ENCODE data around the gene CDH13.
A peak's percentile ranks its signal among the peaks of the same experiment; 100 is the strongest.

CDH13 gene

DNA sequence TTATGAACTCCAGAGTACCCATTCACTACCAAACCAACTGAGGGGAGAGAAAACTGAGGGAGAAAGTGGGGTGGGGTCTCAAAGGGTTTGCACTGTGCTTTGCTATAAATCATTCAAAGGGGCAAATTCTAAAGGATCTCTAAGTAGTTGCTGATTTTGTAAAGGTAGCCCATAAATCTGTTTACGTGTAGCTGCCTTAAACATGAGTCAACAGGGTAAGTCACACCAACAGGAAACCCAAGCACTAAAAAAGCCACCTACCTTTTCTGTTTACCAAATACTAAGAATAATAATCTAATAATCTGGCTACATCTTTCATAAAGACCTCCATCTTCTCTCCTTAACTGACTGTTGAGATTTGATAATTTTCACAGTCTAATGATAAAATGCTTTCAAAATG, 1172.6 kb downstream of the CDH13 start:
- in situ Hi-C loops (cut with HindIII; ENCODE audit: low sequenced_read_pairs), result no loop called here
- H3K4me3 ChIP-seq (ENCODE audit: low read depth, low read length), result no peak overlapping the region
- DNase-seq (ENCODE audit: low read depth), result no peak
- TF ChIP-seq CTCF (IDR thresholded peaks at IDR 0.05; ENCODE audit: low read depth, low read length, missing control alignments), result no peak

- peak; percentile 64 for DNase-seq (ENCODE audit: low read depth)
- peak overlapping the region; percentile 17 for H3K4me3 ChIP-seq (ENCODE audit: low read depth, low read length)
- TF ChIP-seq CTCF (IDR thresholded peaks at IDR 0.05; ENCODE audit: low read depth, low read length, missing control alignments), result no peak
- in situ Hi-C loops (cut with HindIII; ENCODE audit: low sequenced_read_pairs), result no loop called here
Observed at GRCh38 chr16:83802135-83802534, 1175.4 kb downstream of the CDH13 start.

DNA sequence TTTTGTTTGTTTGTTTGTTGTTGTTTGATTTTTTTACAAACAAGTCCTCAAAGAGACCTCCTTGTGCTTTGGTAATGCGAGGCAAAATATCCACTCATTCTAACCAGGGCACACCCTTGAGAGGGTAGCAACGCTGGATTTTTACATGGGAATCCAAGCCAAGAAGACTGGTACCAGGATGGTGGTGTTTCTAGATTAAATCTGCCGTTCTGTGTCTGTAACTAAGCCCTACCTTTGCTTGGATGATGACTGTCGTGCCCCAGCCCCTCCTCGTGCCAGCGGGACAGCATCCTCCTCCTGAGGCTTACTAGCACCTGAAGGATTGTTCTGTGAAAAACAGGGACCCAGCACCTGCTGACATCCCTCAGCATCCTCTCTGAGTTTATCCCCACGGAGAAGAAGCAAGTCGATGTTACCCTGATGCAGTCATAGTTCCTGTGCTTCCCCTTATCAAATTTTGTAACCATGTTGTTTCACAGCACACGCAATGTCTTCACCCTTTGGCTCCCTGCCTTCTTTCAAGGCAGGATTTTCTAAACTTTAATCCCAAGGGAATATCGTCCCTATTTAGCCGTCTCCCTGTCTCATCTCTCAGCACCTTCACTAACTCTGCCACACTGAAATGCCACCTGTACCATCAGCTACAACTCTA, 1175.9 kb downstream of the CDH13 start:
- DNase-seq (ENCODE audit: low read depth), result no peak
- in situ Hi-C loops (cut with HindIII; ENCODE audit: low sequenced_read_pairs), result no loop called here
- no peak for TF ChIP-seq CTCF (IDR thresholded peaks at IDR 0.05; ENCODE audit: low read depth, low read length, missing control alignments)
- H3K4me3 ChIP-seq (ENCODE audit: low read depth, low read length), result peak overlapping the region; percentile 17

DNA sequence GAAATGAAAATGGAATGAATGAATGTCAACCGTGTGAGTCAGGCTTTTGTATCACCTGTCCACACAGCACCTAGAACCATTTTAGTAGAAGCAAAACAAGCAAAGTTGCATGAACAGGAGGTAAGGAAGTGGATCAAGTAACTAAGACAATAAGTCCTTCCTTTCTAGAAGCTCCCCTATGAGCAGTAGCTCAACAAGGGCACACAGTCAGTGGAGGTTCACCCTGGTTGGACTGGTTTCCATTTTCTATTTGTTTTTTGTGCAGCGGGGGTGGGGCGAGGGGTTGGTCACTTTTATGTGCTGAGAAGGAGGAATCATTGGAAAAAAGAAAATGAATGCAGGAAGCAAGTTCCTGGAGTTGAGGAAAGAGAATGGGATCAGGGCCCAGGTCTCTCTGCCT, 1177.0 kb downstream of the CDH13 start:
- DNase-seq (ENCODE audit: low read depth), result no peak

GRCh38 chr16:83804366-83804765, 1177.6 kb downstream of the CDH13 start:
- no peak overlapping the region for H3K4me3 ChIP-seq (ENCODE audit: low read depth, low read length)
- in situ Hi-C loops (cut with HindIII; ENCODE audit: low sequenced_read_pairs), result no loop called here
- TF ChIP-seq CTCF (IDR thresholded peaks at IDR 0.05; ENCODE audit: low read depth, low read length, missing control alignments), result no peak
- no peak for DNase-seq (ENCODE audit: low read depth)

More for the DNA sequence above, 1177.0 kb downstream of the CDH13 start:
- H3K4me3 ChIP-seq (ENCODE audit: low read depth, low read length), result no peak overlapping the region
- no peak for TF ChIP-seq CTCF (IDR thresholded peaks at IDR 0.05; ENCODE audit: low read depth, low read length, missing control alignments)
- in situ Hi-C loops (cut with HindIII; ENCODE audit: low sequenced_read_pairs), result no loop called here

DNA sequence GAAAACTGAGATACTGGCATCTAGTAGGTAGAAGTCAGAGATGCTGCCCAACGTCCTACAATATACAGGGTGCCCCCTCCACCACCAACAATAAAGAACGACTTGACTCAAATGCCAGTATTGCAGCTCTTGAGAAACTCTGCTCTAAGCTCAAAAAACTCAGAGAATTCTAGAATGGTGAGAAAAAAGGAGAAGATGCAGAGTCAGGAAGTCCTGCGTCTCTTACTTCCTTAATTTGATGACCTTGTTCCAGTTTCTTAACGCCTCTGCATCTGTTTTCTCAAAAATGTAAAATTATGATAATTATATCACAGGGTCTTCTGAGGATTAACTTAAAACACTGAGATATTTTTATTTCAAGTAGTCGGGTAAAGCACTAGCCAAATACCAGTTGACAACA, 1179.3 kb downstream of the CDH13 start:
- in situ Hi-C loops (cut with HindIII; ENCODE audit: low sequenced_read_pairs), result no loop called here
- no peak overlapping the region for H3K4me3 ChIP-seq (ENCODE audit: low read depth, low read length)
- no peak for DNase-seq (ENCODE audit: low read depth)
- no peak for TF ChIP-seq CTCF (IDR thresholded peaks at IDR 0.05; ENCODE audit: low read depth, low read length, missing control alignments)
